HG03571 (cell line): Measurements from ENCODE around the gene ALOX5.

ENCODE experiments used
- ATAC-seq: cut with Tn5 transposase; IDR thresholded peaks from one replicate; pipeline ENCODE4 v1.9.1; 2021; ENCODE audit not compliant: unreplicated experiment

The ALOX5 gene

GRCh38 chr10:45441239-45442190 is 67.5 kb downstream of the ALOX5 start:
- ATAC-seq = no peak

- no peak for ATAC-seq
Measured at GRCh38 chr10:45442251-45442650, 68.2 kb downstream of the ALOX5 start.

- no peak for ATAC-seq
Measured at GRCh38 chr10:45442662-45443061, 68.6 kb downstream of the ALOX5 start.

- no peak for ATAC-seq
Measured at GRCh38 chr10:45443101-45444009, 69.3 kb downstream of the ALOX5 start.

GRCh38 chr10:45444022-45444421 is 70.0 kb downstream of the ALOX5 start:
- ATAC-seq = no peak

- no peak for ATAC-seq
Measured at GRCh38 chr10:45444976-45445898, 71.2 kb downstream of the ALOX5 start.

GRCh38 chr10:45446858-45447257 is 72.8 kb downstream of the ALOX5 start:
- ATAC-seq = no peak

- ATAC-seq = no peak
Measured at GRCh38 chr10:45447416-45447815, 73.4 kb downstream of the ALOX5 start.

- no peak for ATAC-seq
Measured at GRCh38 chr10:45450866-45451265, 76.8 kb downstream of the ALOX5 start.

- no peak for ATAC-seq
Measured at GRCh38 chr10:45451407-45451806, 77.4 kb downstream of the ALOX5 start.

- no peak for ATAC-seq
Measured at GRCh38 chr10:45452268-45452667, 78.3 kb downstream of the ALOX5 start.

- ATAC-seq = no peak
Measured at GRCh38 chr10:45452743-45453452, 78.9 kb downstream of the ALOX5 start.

- ATAC-seq = no peak
Measured at GRCh38 chr10:45453639-45454255, 79.7 kb downstream of the ALOX5 start.

GRCh38 chr10:45454262-45454661 is 80.2 kb downstream of the ALOX5 start:
- ATAC-seq = no peak

GRCh38 chr10:45454859-45455258 is 80.8 kb downstream of the ALOX5 start:
- ATAC-seq = no peak

GRCh38 chr10:45456233-45456632 is 82.2 kb downstream of the ALOX5 start:
- ATAC-seq = no peak

- no peak for ATAC-seq
Measured at GRCh38 chr10:45456822-45457221, 82.8 kb downstream of the ALOX5 start.

- no peak for ATAC-seq
Measured at GRCh38 chr10:45457487-45457886, 83.5 kb downstream of the ALOX5 start.

GRCh38 chr10:45460235-45460878 is 86.3 kb downstream of the ALOX5 start:
- peak; percentile 42 for ATAC-seq
